22Rv1 (cell line): ENCODE data around the gene HAVCR1.
"Not testable (repeated sequence)": the region's sequence is repeated elsewhere in the genome, so short reads cannot be mapped to it uniquely, and the experiment has no call there.

ENCODE experiments used
- H3K27ac ChIP-seq: fragments of 450-650 bp; 2 replicates; pipeline ENCODE4 v1.5.1; 2017
- ZFX ChIP-seq: fragments of 450-650 bp; IDR thresholded peaks from 2 replicates; pipeline ENCODE4 v1.6.1; 2017; ENCODE audit warnings: antibody characterized with exemption, borderline replicate concordance
- TF ChIP-seq, protein P1 (sequence below): fragments of 450-650 bp; IDR thresholded peaks from 2 replicates; pipeline ENCODE4 v1.5.1; 2017; ENCODE audit warnings: mild to moderate bottlenecking

HAVCR1 gene

DNA sequence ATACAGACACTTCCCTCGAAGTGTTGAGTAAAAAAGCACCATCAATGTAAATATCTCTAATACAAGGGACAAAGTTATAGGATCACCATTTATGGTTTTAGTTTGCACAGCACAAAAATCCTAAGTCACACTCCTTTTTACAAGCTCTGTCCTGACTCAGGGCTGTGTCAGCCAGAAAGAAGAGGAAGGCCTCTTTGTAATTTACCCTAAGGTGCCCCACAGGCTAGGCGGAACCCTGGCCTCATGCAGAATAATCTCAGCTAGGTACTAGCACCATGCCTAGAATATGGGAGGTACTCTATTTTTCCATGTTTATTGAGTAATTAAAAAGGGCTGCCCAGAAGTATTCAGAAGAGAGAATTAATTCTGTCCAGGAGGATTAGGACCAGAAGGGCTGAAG is 36.9 kb downstream of the HAVCR1 start:
- H3K27ac ChIP-seq = no peak overlapping the region
- TF ChIP-seq ZFX = no peak
- TF ChIP-seq, protein P1, sequence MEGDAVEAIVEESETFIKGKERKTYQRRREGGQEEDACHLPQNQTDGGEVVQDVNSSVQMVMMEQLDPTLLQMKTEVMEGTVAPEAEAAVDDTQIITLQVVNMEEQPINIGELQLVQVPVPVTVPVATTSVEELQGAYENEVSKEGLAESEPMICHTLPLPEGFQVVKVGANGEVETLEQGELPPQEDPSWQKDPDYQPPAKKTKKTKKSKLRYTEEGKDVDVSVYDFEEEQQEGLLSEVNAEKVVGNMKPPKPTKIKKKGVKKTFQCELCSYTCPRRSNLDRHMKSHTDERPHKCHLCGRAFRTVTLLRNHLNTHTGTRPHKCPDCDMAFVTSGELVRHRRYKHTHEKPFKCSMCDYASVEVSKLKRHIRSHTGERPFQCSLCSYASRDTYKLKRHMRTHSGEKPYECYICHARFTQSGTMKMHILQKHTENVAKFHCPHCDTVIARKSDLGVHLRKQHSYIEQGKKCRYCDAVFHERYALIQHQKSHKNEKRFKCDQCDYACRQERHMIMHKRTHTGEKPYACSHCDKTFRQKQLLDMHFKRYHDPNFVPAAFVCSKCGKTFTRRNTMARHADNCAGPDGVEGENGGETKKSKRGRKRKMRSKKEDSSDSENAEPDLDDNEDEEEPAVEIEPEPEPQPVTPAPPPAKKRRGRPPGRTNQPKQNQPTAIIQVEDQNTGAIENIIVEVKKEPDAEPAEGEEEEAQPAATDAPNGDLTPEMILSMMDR = no peak

DNA sequence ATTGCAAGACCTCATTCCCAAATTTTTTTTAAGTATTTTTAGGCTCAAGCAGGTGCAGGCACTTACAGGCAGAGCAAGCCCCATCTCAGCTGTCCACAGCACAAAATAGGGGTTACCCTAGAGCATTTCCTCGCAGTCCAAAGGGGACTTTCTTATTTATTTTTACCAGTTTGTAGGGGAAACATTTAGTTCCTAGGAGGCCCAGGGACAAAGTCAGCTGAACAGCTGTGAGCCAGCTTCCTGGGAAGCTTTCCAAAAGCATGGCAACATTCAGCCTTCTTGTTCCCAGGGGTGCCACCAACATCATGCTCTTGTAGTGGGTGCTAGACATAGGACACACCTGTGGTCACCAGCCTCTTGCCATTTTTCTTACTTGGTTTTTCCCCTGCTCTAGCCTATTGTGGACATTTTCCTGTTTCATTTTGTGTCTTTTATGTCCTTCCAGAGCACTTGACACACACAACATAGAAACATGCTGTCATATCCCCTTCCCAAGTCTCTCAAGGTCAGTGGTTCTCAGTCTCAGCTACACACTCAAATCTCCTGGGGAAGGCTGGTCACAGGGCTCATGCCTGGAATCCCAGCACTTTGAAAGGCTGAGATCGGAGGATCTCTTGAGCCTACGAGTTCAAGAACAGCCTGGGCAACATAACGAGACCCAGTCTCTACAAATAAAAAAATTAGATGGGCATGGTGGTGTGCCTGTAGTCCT is 38.2 kb downstream of the HAVCR1 start:
- no peak overlapping the region for H3K27ac ChIP-seq
- TF ChIP-seq, protein P1 = no peak
- no peak for TF ChIP-seq ZFX

DNA sequence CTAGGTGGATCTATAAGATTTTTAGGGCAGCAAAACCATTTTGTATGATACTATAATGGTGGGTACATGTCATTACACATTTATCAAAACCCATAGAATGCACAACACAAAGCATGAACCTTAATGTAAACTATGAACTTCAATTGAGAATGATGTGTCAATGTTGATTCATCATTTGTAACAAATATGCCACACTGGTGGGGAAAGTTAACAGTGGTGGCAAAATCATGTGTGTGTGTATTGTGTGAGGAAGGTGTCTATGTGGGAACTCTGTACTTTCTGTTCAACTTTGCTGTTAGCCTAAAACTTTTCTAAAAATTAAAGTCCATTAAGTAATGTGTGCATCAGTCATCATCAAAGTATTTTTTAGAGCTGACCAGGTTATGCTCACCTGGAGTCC is 38.9 kb downstream of the HAVCR1 start:
- H3K27ac ChIP-seq = no peak overlapping the region
- TF ChIP-seq ZFX = no peak
- TF ChIP-seq, protein P1 = no peak

DNA sequence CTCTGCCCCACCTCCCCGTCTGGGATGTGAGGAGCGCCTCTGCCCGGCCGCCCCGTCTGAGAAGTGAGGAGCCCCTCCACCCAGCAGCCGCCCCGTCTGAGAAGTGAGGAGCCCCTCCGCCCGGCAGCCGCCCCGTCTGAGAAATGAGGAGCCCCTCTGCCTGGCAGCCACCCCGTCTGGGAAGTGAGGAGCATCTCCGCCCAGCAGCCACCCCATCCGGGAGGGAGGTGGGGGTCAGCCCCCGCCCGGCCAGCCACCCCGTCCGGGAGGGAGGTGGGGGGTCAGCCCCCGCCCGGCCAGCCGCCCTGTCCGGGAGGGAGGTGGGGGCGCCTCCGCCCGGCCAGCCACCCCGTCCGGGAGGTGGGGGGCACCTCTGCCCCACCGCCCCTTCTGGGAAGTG is 44.8 kb downstream of the HAVCR1 start:
- not testable (repeated sequence) for H3K27ac ChIP-seq

DNA sequence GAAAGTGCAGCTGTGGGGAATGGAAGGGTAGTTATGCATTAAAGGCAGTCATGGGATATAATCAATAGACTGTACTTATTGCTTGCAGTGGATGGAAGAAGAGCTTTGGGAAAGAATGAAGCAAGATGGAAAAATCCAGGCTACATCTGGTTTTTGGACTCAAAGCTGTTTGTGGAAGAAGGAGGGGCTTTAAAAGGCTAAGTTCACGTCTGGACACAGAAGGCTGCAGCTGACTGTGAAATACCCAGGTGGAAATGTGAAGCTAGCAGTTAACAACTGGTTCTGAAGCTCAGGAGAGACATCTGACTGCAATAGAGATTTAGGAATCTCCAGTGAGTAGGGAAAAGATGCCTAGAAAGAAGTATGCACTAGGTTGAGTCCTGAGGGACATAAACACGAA is 52.7 kb downstream of the HAVCR1 start:
- no peak for TF ChIP-seq ZFX
- TF ChIP-seq, protein P1 = no peak
- no peak overlapping the region for H3K27ac ChIP-seq

DNA sequence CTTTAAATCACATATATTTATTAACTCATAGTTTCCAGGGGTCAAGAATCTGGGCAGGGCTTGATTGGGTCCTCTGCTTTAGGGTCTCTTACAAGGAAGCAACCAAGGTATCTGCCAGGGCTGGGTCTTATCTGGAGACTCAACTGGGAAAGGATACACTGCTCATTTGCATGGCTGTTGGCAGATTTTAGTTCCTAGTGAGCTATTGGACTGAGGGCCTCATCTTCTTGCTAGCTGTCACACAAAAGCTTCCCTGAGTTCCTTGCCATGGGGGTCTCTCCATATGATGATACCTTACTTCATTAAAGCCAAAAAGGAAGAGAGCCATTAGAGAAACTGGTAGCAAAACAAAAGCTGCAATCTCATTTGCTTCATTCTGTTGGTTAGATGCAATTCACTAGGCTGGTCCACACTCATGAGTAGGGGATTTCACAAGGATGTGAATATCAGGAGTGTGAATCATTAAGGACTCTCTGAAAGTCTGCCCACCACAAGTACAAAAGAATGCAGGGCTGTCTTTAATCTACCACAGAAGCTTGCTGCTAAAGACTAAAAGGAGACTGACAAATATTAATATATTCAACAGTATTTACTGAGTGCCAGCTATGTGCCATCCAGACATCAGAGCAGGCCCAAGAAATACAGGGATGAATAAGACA is 53.9 kb downstream of the HAVCR1 start:
- TF ChIP-seq, protein P1 = no peak
- no peak for TF ChIP-seq ZFX

DNA sequence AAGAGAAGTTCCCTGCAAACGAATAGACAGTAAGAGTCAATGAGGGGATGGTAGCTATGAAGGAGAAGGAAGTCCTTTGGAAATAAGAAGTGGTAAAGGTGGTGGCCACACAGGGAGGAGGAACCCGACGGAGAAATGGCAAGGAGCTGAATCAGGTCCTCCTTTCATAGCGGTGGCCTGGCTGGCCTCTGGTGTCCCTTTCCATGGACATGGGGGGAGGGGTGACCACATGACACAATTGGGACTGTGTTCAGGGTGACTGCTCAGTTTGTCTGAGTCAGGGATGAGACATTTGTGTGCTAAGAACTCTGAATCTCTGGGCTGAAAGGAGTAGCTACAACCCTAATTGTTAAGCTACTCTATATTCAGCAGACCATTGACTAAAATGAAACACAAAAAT is 67.2 kb downstream of the HAVCR1 start:
- no peak overlapping the region for H3K27ac ChIP-seq
- TF ChIP-seq ZFX = no peak
- TF ChIP-seq, protein P1 = no peak

More for the DNA sequence above, 53.9 kb downstream of the HAVCR1 start:
- H3K27ac ChIP-seq = no peak overlapping the region

DNA sequence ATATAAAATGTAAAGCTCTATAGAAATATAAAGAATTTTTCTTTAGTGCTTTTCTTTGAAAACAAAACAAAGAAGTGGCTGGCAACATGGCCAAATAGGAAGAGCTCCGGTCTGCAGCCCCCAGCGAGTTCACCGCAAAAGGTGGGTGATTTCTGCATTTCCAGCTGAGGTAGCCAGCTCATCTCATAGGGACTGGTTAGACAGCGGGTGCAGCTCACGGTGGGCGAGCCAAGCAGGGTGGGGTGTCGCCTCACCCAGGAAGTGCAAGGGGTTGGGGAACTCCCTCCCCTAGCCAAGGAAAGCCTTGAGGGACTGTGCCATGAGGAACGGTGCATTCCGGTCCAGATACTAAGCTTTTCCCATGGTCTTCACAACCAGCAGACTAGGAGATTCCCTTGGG is 74.9 kb downstream of the HAVCR1 start:
- TF ChIP-seq ZFX = no peak
- TF ChIP-seq, protein P1 = no peak
- no peak overlapping the region for H3K27ac ChIP-seq
